ENCODE results near the gene SNRNP200.

The SNRNP200 gene

GRCh38 chr2:96264656-96265348 lies 40.5 kb downstream of the SNRNP200 start:
- peak in 1 of 2 experiments; percentile 46 for DNase-seq (ENCODE audit: low read depth in 1 of 2, low spot score in 1 of 2)
- peak overlapping the region; percentile 57 for H3K27ac ChIP-seq (replicated peaks)
- TF ChIP-seq GABPA (IDR thresholded peaks at IDR 0.05; ENCODE audit: low read depth) (no peak), CTCF (IDR thresholded peaks at IDR 0.05; ENCODE audit: insufficient read depth, low read length) (peak; percentile 28)

GRCh38 chr2:96264086-96264485 lies 41.3 kb downstream of the SNRNP200 start:
- DNase-seq (ENCODE audit: low read depth in 1 of 2, low spot score in 1 of 2) = no peak
- Histone ChIP-seq H3K27me3 (ENCODE audit: insufficient read depth, poor library complexity, severe bottlenecking) (no peaks in the 10 kb centered on the region), H3K27ac (replicated peaks) (no peak overlapping the region), H3K4me3 (replicated peaks; ENCODE audit: insufficient read depth, low read length) (peak overlapping the region; percentile 97)
- TF ChIP-seq GABPA (IDR thresholded peaks at IDR 0.05; ENCODE audit: low read depth) = no peak
- TF ChIP-seq SPI1 (IDR thresholded peaks at IDR 0.05; ENCODE audit: borderline replicate concordance, low read depth) = no peak
- no peak for TF ChIP-seq REST (IDR thresholded peaks at IDR 0.05; ENCODE audit: insufficient replicate concordance, low read depth)
- TF ChIP-seq CTCF (IDR thresholded peaks at IDR 0.05; ENCODE audit: insufficient read depth, low read length) = no peak
- TF ChIP-seq POLR2AphosphoS5 (IDR thresholded peaks at IDR 0.05; ENCODE audit: low read depth) = no peak

More at GRCh38 chr2:96264656-96265348, 40.5 kb downstream of the SNRNP200 start:
- Histone ChIP-seq H3K27me3 (ENCODE audit: insufficient read depth, poor library complexity, severe bottlenecking) (no peaks in the 10 kb centered on the region), H3K4me3 (replicated peaks; ENCODE audit: insufficient read depth, low read length) (peak overlapping the region; percentile 97)

GRCh38 chr2:96262306-96262705 lies 43.0 kb downstream of the SNRNP200 start:
- TF ChIP-seq POLR2AphosphoS5 (IDR thresholded peaks at IDR 0.05; ENCODE audit: low read depth) (no peak), REST (IDR thresholded peaks at IDR 0.05; ENCODE audit: insufficient replicate concordance, low read depth) (no peak), SPI1 (IDR thresholded peaks at IDR 0.05; ENCODE audit: borderline replicate concordance, low read depth) (no peak), GABPA (IDR thresholded peaks at IDR 0.05; ENCODE audit: low read depth) (no peak), CTCF (IDR thresholded peaks at IDR 0.05; ENCODE audit: insufficient read depth, low read length) (no peak)
- no peak overlapping the region for H3K27ac ChIP-seq (replicated peaks)
- H3K4me3 ChIP-seq (replicated peaks; ENCODE audit: insufficient read depth, low read length) = no peak overlapping the region
- no peaks in the 10 kb centered on the region for H3K27me3 ChIP-seq (ENCODE audit: insufficient read depth, poor library complexity, severe bottlenecking)
- DNase-seq (ENCODE audit: low read depth in 1 of 2, low spot score in 1 of 2) = no peak

Data from HL-60 (cell line).